HG03558 (cell line): ENCODE results near the gene NSF.
"Not testable (repeated sequence)": the region's sequence is repeated elsewhere in the genome, so short reads cannot be mapped to it uniquely, and the experiment has no call there.

Experiments used
- ATAC-seq: cut with Tn5 transposase; IDR thresholded peaks from one replicate; pipeline ENCODE4 v1.9.1; 2021; ENCODE audit warnings: moderate number of reproducible peaks; ENCODE audit not compliant: unreplicated experiment; ENCODE audit errors: extremely low read depth

NSF gene

DNA sequence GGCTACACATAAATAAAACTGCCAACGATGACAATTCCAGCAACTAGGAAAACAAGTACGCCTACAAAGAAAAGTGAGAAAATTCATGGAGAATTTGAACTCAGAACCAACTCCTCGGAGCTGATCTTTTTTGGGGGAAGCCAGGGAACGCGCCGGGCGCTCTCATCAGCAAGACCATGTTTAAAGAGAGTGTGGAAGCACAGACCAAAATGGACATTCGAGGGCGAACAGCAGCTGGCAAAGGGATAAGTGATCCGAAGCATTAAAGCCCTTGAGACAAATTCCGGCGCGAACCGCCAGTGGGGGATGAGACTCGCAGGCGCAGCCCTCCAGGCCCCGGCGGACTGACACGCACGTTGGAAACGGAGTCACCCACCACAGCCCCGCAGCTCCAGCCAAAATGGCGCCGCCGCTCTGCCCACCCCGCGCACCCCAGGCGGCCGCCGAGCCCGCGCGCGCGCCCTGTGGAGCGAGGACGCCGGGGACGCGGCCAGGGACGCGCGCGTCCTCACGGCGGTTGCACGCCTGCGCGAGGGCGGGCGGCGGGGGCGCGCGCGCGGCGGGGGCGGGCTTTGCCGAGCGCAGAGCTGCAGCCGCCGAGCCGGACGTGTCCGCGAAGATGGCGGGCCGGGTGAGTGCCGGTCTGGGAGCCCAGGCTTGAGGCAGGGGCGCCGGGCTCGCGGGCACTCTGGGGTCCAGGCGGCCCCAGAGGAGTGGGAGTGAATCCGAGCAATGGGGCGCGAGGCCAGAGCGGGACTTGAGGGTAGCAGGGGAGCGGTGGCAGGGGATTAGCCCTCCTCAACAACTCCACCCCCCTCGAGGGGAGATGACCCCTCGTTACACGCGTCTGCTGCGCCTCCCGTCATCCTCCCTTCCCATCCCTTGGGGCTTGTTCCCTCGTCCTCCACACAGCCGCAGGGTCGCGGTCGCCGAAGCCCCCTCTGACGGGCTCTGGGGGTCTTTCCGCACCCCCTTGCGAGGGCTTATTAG, at the start of gene NSF:
NSF (plus strand) TSS at position 513 of the 990 bp plus-strand sequence; CDS start at position 620, 107 bp downstream.
- ATAC-seq: not testable (repeated sequence)

GRCh38 chr17:46548607-46549006, 41.9 kb upstream of the NSF start:
- ATAC-seq: not testable (repeated sequence)

- ATAC-seq: not testable (repeated sequence)
Observed at GRCh38 chr17:46559155-46559554, 31.3 kb upstream of the NSF start.

DNA sequence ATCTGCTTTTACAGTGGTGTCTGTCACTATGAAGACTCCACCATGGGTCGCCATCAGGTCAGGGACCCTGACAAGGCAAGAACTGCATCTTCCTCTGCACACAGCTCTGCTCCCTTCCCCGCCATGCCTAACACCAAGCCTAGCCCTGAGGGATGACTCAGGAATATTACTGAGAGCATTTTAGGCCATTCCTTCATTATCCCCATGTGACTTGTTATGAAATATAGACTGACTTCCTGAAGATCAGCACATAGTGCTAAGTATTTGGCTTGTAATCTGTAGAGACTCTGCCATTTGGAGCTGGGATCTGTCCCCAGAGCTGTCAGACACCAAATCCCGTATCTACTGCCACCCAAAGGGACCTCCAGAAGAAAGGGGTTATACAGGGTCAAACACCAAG, 30.4 kb upstream of the NSF start:
- ATAC-seq: not testable (repeated sequence)

GRCh38 chr17:46566284-46566683, 24.2 kb upstream of the NSF start:
- ATAC-seq: not testable (repeated sequence)

DNA sequence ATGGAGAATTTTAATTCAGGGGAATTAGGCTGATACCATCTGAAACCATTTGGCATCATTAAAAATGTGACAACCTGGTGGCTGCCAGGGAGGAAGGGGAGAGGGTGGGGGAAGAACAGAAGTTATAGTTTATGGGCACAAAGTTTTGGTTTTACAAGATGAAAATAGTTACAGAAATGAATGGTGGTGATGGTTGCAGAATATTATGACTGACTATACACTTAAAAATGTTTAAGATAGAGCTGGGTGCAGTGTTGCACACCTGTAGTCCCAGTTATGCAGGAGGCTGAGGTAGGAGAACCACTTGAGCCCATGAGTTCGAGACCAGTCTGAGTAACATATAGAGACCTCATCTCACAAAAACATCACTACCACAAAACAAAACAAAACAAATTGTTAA, 23.5 kb upstream of the NSF start:
- not testable (repeated sequence) for ATAC-seq

GRCh38 chr17:46571796-46572195, 18.7 kb upstream of the NSF start:
- not testable (repeated sequence) for ATAC-seq

- ATAC-seq: not testable (repeated sequence)
Observed at GRCh38 chr17:46579083-46580075, 11.1 kb upstream of the NSF start, which contains the start of gene ARL17A. Gene ARL17A (minus strand): TSS chr17:46579691. CDS start chr17:46576322, 3,369 bp downstream.

GRCh38 chr17:46580082-46580481, 10.4 kb upstream of the NSF start:
- not testable (repeated sequence) for ATAC-seq

DNA sequence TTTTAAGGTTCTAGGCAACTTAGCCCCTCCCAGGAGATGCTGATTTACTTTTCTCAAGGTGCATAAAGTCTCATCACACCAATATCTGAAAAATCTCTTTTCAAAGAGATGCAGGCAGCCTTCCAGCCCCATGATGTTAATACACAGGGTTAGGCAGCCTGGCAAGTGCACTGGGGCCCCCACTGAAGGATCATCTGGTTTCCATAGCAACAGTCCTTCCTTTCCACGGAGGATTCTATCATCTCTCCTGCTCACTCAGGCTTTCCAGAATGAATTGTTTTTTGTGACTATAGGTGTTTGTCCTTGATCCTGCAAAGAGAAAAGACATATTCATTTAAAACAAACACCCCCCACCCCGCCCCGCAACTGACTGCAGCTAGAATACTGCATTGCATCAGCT, 5.0 kb upstream of the NSF start:
- not testable (repeated sequence) for ATAC-seq

DNA sequence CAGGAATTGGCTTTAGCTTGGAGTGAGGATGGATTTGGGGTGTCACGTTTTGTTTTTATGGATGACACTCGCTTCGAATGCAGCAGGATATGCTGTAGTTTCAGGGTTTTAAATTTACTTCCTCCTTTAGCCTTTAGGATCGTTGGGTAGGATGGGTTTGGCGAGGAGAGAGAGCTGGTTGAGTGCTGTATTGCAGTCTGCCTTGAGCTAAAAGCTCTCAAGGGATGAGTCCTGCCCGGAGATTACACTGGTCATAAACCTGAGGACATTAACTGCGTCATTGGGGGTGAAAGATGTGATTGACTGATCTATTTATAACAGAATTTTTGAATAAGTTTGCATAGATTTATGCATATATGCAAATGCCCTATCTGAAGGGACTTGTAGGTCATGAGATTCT, 863 bp downstream of the NSF start:
- ATAC-seq: not testable (repeated sequence)

GRCh38 chr17:46598344-46598931, 8.0 kb downstream of the NSF start:
- ATAC-seq: not testable (repeated sequence)

GRCh38 chr17:46600767-46601166, 10.3 kb downstream of the NSF start:
- not testable (repeated sequence) for ATAC-seq

- not testable (repeated sequence) for ATAC-seq
Observed at GRCh38 chr17:46603125-46603524, 12.7 kb downstream of the NSF start.

GRCh38 chr17:46611304-46611703, 20.8 kb downstream of the NSF start:
- not testable (repeated sequence) for ATAC-seq

DNA sequence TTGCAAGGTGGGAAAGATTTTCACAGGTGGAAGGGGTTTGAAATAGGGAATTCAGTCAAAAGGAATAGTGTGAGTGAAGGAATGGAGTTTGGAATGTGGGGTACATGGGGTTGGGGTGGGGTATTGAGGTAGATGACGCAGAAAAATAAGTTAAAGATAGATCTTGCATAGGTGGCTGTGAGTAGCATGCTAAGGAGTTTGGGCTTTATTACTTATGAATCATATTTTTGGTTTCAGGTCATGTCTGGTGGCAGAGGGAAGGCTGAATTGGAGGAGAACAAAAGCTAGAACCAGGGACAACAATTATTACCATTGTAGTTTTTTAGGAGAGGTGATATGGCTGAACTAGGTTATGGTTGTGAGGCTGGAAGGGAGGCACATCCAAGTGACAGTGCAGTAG, 23.4 kb downstream of the NSF start:
- ATAC-seq: not testable (repeated sequence)

GRCh38 chr17:46617121-46617520, 26.7 kb downstream of the NSF start:
- not testable (repeated sequence) for ATAC-seq

- not testable (repeated sequence) for ATAC-seq
Observed at GRCh38 chr17:46618975-46619374, 28.5 kb downstream of the NSF start.

DNA sequence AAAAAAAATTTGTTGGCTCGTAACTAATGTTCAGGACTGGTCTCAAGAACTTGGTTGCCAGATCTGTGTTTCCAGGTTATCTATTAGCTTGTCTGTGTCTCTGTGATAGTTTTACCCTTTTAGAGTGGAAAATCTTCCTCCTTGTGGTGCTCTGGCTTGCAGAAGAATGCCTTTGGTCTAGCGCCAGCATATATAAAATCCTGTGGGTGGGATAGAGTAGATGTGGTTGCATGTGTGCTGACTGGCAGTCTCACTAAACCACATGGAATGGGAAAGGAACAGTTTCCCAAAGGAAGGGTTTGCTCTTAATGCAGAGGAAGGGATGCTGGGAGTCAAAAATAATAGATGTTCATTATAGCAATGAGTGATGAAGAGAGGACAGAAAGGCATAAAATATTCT, 33.3 kb downstream of the NSF start:
- not testable (repeated sequence) for ATAC-seq

DNA sequence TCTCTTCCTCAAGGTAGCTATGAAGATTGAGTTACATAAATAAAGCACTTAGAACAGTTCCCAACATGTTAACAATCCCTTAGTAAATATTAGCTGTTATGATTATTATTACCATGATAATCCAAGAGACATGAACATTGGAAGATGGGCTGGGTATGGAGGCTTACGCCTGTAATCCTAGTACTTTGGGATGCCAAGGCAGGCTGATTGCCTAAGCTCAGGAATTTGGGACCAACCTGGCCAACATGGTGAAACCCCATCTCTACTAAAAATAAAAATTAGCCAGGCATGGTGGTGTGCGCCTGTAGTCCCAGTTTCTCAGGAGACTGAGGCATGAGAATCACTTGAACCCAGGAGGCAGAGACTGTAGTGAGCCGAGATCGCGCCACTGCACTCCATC, 34.3 kb downstream of the NSF start:
- not testable (repeated sequence) for ATAC-seq
